H1 (cell line): ENCODE results near the gene KARS1. TPM values are rescaled to one million over a fixed set of nuclear protein-coding genes. Genes with fewer than 3 reads are reported as not detected.

Experiments
- CTCF ChIA-PET: fragments of 300-600 bp; sonication (Branson Sonifier 250); formaldehyde crosslinking; loops from one replicate; lab custom pipeline; 2021; ENCODE audit not compliant: partially characterized antibody; lab: Charles Lee
- POLR2A ChIA-PET: fragments of 300-600 bp; sonication (Branson Sonifier 250); formaldehyde crosslinking; loops from one replicate; lab custom pipeline; 2021; ENCODE audit warnings: inconsistent platforms; ENCODE audit not compliant: partially characterized antibody; lab: Charles Lee
- DNase-seq, 2 experiments: peaks; one replicate each; pipeline versions ENCODE4 v3.0.0 to v3.0.0-alpha.2; 2010 to 2022; ENCODE audit warnings: low spot score in 2 of 2, low read depth in 1 of 2, mixed read lengths in 1 of 2
- FAIRE-seq: peaks from 2 replicates; lab custom pipeline; 2011; peaks lifted over from hg19 to GRCh38; lab: Jason Lieb, UNC
- H2AFZ ChIP-seq: 2 replicates; pipeline ENCODE4 v1.8.1; 2012; ENCODE audit warnings: low read length, inconsistent platforms
- H2AK5ac ChIP-seq: 2 replicates; pipeline ENCODE4 v1.6.1; 2013; ENCODE audit warnings: low read depth, low read length
- H2BK120ac ChIP-seq: replicated peaks from 2 replicates; pipeline ENCODE3; 2013; ENCODE audit warnings: low read depth, low read length, inconsistent platforms
- H2BK12ac ChIP-seq: 2 replicates; pipeline ENCODE4 v1.6.1; 2013; ENCODE audit warnings: low read depth, low read length
- H2BK15ac ChIP-seq: 2 replicates; pipeline ENCODE4 v1.6.1; 2013; ENCODE audit warnings: low read length
- H2BK20ac ChIP-seq: 2 replicates; pipeline ENCODE4 v1.6.1; 2013; ENCODE audit warnings: low read length
- H2BK5ac ChIP-seq: 2 replicates; pipeline ENCODE4 v1.6.1; 2013; ENCODE audit warnings: low read depth, low read length
- H3K14ac ChIP-seq: 2 replicates; pipeline ENCODE4 v1.6.1; 2013; ENCODE audit warnings: inconsistent platforms; ENCODE audit not compliant: insufficient read length
- H3K18ac ChIP-seq: 2 replicates; pipeline ENCODE4 v1.6.1; 2013; ENCODE audit warnings: low read length; ENCODE audit errors: extremely low read depth
- H3K23ac ChIP-seq: 2 replicates; pipeline ENCODE4 v1.6.1; 2013; ENCODE audit warnings: inconsistent platforms; ENCODE audit not compliant: insufficient read length
- H3K23me2 ChIP-seq: 2 replicates; pipeline ENCODE4 v1.6.1; 2013; ENCODE audit warnings: low read depth, low read length
- H3K27ac ChIP-seq: 2 replicates; pipeline ENCODE4 v1.6.1; 2011; ENCODE audit warnings: low read depth, low read length, inconsistent platforms
- H3K27me3 ChIP-seq, 4 experiments: replicated peaks in 1 of 4; 1 replicate in 1 of 4; 2 replicates in 3 of 4; pipeline versions ENCODE4 v1.6.1 to v1.8.1; 2011 to 2013; ENCODE audit warnings: low read length in 3 of 4, mild to moderate bottlenecking in 3 of 4, inconsistent platforms in 2 of 4, mixed read lengths in 2 of 4, moderate library complexity in 1 of 4; ENCODE audit not compliant: control insufficient read depth in 3 of 4, insufficient read depth in 3 of 4; ENCODE audit errors: extremely low read depth in 1 of 4
- H3K36me3 ChIP-seq, 4 experiments: 2 replicates each; pipeline versions ENCODE4 v1.6.1 to v1.8.1; 2011 to 2013; ENCODE audit warnings: mild to moderate bottlenecking in 4 of 4, low read length in 3 of 4, moderate library complexity in 2 of 4, control low read depth in 1 of 4, inconsistent platforms in 1 of 4; ENCODE audit not compliant: insufficient read depth in 4 of 4, control insufficient read depth in 2 of 4
- H3K4ac ChIP-seq: replicated peaks from 2 replicates; pipeline ENCODE3; 2013; ENCODE audit warnings: low read length, low read depth, mixed read lengths, inconsistent platforms; ENCODE audit not compliant: insufficient read length
- H3K4me1 ChIP-seq, 4 experiments: replicated peaks in 1 of 4; 1 replicate in 1 of 4; 2 replicates in 3 of 4; pipeline versions ENCODE4 v1.6.1 to v1.8.1; 2011 to 2013; ENCODE audit warnings: low read length in 3 of 4, inconsistent platforms in 2 of 4, mixed read lengths in 1 of 4; ENCODE audit not compliant: insufficient read depth in 4 of 4, control insufficient read depth in 3 of 4
- H3K4me2 ChIP-seq, 2 experiments: 2 replicates each; pipeline versions ENCODE4 v1.6.1 to v1.8.1; 2011 to 2013; ENCODE audit warnings: low read depth in 2 of 2, low read length in 2 of 2, control low read depth in 1 of 2, inconsistent platforms in 1 of 2, mild to moderate bottlenecking in 1 of 2; ENCODE audit not compliant: insufficient read depth in 1 of 2
- H3K4me3 ChIP-seq, 4 experiments: fragments of 200-600, 300-600 bp in 1 of 4; sonication (generic), shearing (Covaris generic), sonication (Bioruptor Twin) in 1 of 4; 2 replicates each; pipeline versions ENCODE4 v1.5.1 to v1.8.1; 2011 to 2016; ENCODE audit warnings: low read length in 4 of 4, low read depth in 3 of 4, control low read depth in 2 of 4, inconsistent platforms in 2 of 4, mild to moderate bottlenecking in 2 of 4, mixed read lengths in 1 of 4, moderate library complexity in 1 of 4; ENCODE audit not compliant: insufficient read depth in 2 of 4; ENCODE audit errors: extremely low read depth in 1 of 4
- H3K56ac ChIP-seq: replicated peaks from 2 replicates; pipeline ENCODE3; 2013; ENCODE audit warnings: low read depth, mild to moderate bottlenecking, mixed read lengths, low read length, inconsistent platforms; ENCODE audit not compliant: insufficient read length
- H3K79me1 ChIP-seq: 2 replicates; pipeline ENCODE4 v1.6.1; 2013; ENCODE audit warnings: low read depth, low read length, control low read depth
- H3K79me2 ChIP-seq, 2 experiments: 2 replicates each; pipeline versions ENCODE4 v1.6.1 to v1.8.1; 2012 to 2013; ENCODE audit warnings: low read length in 2 of 2, mild to moderate bottlenecking in 2 of 2, inconsistent platforms in 1 of 2; ENCODE audit not compliant: insufficient read depth in 2 of 2, control insufficient read depth in 1 of 2
- H3K9ac ChIP-seq, 4 experiments: replicated peaks in 1 of 4; 1 replicate in 1 of 4; 2 replicates in 3 of 4; pipeline versions ENCODE4 v1.6.1 to v1.8.1; 2011 to 2013; ENCODE audit warnings: low read depth in 3 of 4, low read length in 3 of 4, control low read depth in 2 of 4, mild to moderate bottlenecking in 2 of 4, moderate library complexity in 2 of 4, inconsistent platforms in 1 of 4; ENCODE audit errors: extremely low read depth in 1 of 4
- H3K9me3 ChIP-seq, 2 experiments: 2 replicates each; pipeline versions ENCODE4 v1.6.1 to v1.8.1; 2012 to 2013; ENCODE audit warnings: mild to moderate bottlenecking in 2 of 2, moderate library complexity in 2 of 2, control low read depth in 1 of 2, inconsistent platforms in 1 of 2, low read depth in 1 of 2, low read length in 1 of 2, mixed read lengths in 1 of 2; ENCODE audit not compliant: insufficient read depth in 2 of 2
- H4K20me1 ChIP-seq, 2 experiments: replicated peaks in 1 of 2; 2 replicates each; pipeline versions ENCODE3 to v1.8.1; 2011 to 2013; ENCODE audit warnings: inconsistent platforms in 2 of 2, low read length in 2 of 2, mild to moderate bottlenecking in 1 of 2; ENCODE audit not compliant: insufficient read depth in 2 of 2, control insufficient read depth in 1 of 2
- H4K5ac ChIP-seq: 2 replicates; pipeline ENCODE4 v1.6.1; 2013; ENCODE audit warnings: low read length, low read depth, mixed read lengths, inconsistent platforms; ENCODE audit not compliant: insufficient read length
- H4K8ac ChIP-seq: 2 replicates; pipeline ENCODE4 v1.8.0; 2013; ENCODE audit warnings: mild to moderate bottlenecking, moderate library complexity, low read length, inconsistent platforms; ENCODE audit not compliant: insufficient read depth; ENCODE audit errors: extremely low read depth
- H4K91ac ChIP-seq: replicated peaks from 2 replicates; pipeline ENCODE3; 2013; ENCODE audit warnings: low read length, mixed read lengths, inconsistent platforms; ENCODE audit not compliant: insufficient read length
- BACH1 ChIP-seq: IDR thresholded peaks from 2 replicates; pipeline ENCODE4 v1.6.1; 2012; ENCODE audit warnings: low read length, improper control_type of control experiment
- CTBP2 ChIP-seq: IDR thresholded peaks from 2 replicates; pipeline ENCODE4 v1.7.0; 2011; ENCODE audit warnings: borderline replicate concordance, mild to moderate bottlenecking, moderate library complexity, mixed read lengths, low read length; ENCODE audit not compliant: insufficient read depth, insufficient read length
- EGR1 ChIP-seq: IDR thresholded peaks from 2 replicates; pipeline ENCODE4 v1.6.1; 2011; ENCODE audit warnings: low read depth, low read length, borderline replicate concordance
- NANOG ChIP-seq: IDR thresholded peaks from 2 replicates; pipeline ENCODE4 v1.6.1; 2011; ENCODE audit warnings: low read length, low read depth, mild to moderate bottlenecking, inconsistent platforms; ENCODE audit not compliant: insufficient read depth, poor library complexity, severe bottlenecking
- RNF2 ChIP-seq: fragments of 200-900, 300-1000 bp; sonication (generic); IDR thresholded peaks from 2 replicates; pipeline ENCODE4 v1.7.1; 2016; ENCODE audit warnings: borderline replicate concordance, low read depth, mild to moderate bottlenecking, antibody characterized with exemption, low read length; ENCODE audit not compliant: poor library complexity, severe bottlenecking; ENCODE audit errors: missing control alignments
- WGBS, 2 experiments: shearing (Covaris generic) in 1 of 2; methylation state at CpG; one replicate each; pipeline versions ENCODE4 v1.1.6 to v1.1.7; 2013 to 2015; ENCODE audit warnings: low lambda C conversion rate in 2 of 2, mixed read lengths in 2 of 2, inconsistent platforms in 1 of 2, low coverage in 1 of 2, missing lambda C conversion rate in 1 of 2; ENCODE audit not compliant: insufficient replicate concordance in 2 of 2, insufficient coverage in 1 of 2, insufficient read length in 1 of 2; ENCODE audit errors: extremely low coverage in 1 of 2, missing lambda C conversion rate in 1 of 2; 5-methylcytosine and 5-hydroxymethylcytosine counted together
- polyA plus RNA-seq, 7 experiments: library from polyadenylated mRNA; depleted of rRNA in 3 of 7; stranded (reverse) in 5 of 7; unstranded in 2 of 7; fragments of >200 nt in 5 of 7; fragments of 200-250 nt in 2 of 7; gene quantifications; 1 replicate in 5 of 7; 2 replicates in 1 of 7; 4 replicates in 1 of 7; pipeline versions ENCODE4 v1.2.1 to v1.2.3, GENCODE V29; 2011 to 2013; ENCODE audit warnings: missing spikeins in 2 of 7, mixed read lengths in 2 of 7
- total RNA-seq: library from RNA; stranded (reverse); fragmentation: NEBNext Ultra II Directional; extraction: Animal tissue kit (Norgen Biotek cat#: 25700); gene quantifications from 2 replicates; pipeline ENCODE4 v1.2.1, GENCODE V29; 2021

KARS1 gene
- total and polyA plus RNA-seq, 2 of the 8 experiments (the other 6 are each of a cell fraction or from before 2014, with no cell fraction given), result 97.5 to 221 TPM

DNA sequence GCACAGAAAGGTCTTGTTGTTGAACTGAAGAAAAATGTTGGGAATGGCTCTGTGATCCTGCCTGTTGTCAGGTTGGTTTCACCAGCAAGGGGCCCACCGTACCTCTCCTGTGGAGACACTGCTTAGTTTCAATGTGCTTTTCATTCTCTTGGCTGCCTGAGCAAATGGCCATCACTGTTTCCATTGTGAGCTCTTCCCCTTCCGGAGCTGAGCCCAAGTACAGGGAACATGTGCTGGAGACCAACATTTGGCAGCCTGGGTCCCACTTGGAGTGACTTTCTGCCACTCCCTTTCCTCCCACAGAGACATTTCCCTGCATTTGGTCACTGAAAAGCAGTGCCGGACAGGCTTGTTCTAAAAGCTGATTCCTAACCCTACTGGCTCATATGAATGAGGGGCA, 58.2 kb downstream of the KARS1 start:
- Histone ChIP-seq H2BK5ac (no peak overlapping the region; the same call in 1 of the 2 replicates), H2BK15ac (no peak overlapping the region), H3K79me1 (no peaks in the 10 kb centered on the region; the same call in 1 of the 2 replicates), H3K18ac (no peak overlapping the region), H3K56ac (no peak overlapping the region), H4K91ac (no peak overlapping the region), H3K23me2 (no peaks in the 10 kb centered on the region), H4K5ac (no peak overlapping the region), H2AK5ac (peak overlapping the region; percentile 72), H3K4ac (no peak overlapping the region), H3K36me3 (no peaks in the 10 kb centered on the region; a peak in 1 of 8 replicates), H3K23ac (no peak overlapping the region), H4K20me1 (no peaks in the 10 kb centered on the region), H2BK12ac (no peak overlapping the region), H3K9ac (0 out of 7 replicates have a peak overlapping the region, but pooled peaks of 1 of the 4 experiments have one; percentile 44), H3K27me3 (no peaks in the 10 kb centered on the region), H3K9me3 (no peaks in the 10 kb centered on the region), H3K4me2 (no peak overlapping the region), H3K79me2 (no peaks in the 10 kb centered on the region), H2AFZ (no peak overlapping the region), H4K8ac (no peak overlapping the region), H3K27ac (no peak overlapping the region; the same call in 1 of the 2 replicates), H2BK120ac (no peak overlapping the region), H3K4me1 (peaks cover 4 to 15% (median 12%) of the 10 kb centered on the region in 4 experiments; a peak in 6 of 7 replicates), H2BK20ac (no peak overlapping the region), H3K4me3 (no peak overlapping the region), H3K14ac (no peak overlapping the region)
- CTCF ChIA-PET, result interaction anchor here (0.6 to 2.1 kb wide), 9 partner anchors 9 to 132 kb away, joined by 3 to 9 read pairs (median 3); partner anchors contain the start of gene GABARAPL2
- no peak for FAIRE-seq
- DNase-seq, result no peak
- WGBS, 2 experiments, result 87% methylated on average over 3 of the region's 3 CpGs; no CpG with 5 or more reads in 1 of the 2 experiments
- POLR2A ChIA-PET, result interaction anchor here (1.0 to 1.4 kb wide), 2 partner anchors 9 to 16 kb away, joined by 3 to 4 read pairs; no protein-coding TSS in a partner anchor
- TF ChIP-seq EGR1 (no peak), RNF2 (no peak), CTBP2 (no peak), NANOG (peak; percentile 37), BACH1 (no peak)
